GM18868 (cell line): ENCODE results near the gene TRIM15.

ENCODE experiments used
- ATAC-seq: cut with Tn5 transposase; IDR thresholded peaks from one replicate; pipeline ENCODE4 v1.9.1; 2021; ENCODE audit warnings: mild to moderate bottlenecking, moderate library complexity; ENCODE audit not compliant: unreplicated experiment

The TRIM15 gene

GRCh38 chr6:30144811-30145210 is 18.5 kb upstream of the TRIM15 start:
- ATAC-seq = no peak

GRCh38 chr6:30145818-30146217 is 17.5 kb upstream of the TRIM15 start:
- ATAC-seq = no peak

DNA sequence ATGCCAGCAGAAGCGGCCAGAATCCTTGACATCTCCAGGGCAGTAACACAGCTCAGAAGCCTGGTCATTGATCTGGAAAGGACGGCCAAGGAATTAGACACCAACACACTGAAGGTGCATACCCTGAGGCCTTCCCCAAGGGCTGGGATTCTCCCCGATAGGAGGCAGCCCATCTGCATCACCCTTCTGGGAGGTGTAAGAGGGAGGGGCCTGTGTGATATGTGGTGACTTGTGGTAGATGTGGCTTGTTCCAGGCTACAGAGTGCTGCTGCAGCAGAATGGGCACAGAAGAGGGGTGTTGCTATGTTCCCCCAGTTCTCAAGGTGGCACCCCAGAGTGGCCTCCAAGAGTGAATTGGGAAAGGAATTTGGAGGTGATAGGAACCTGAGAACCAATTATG is 16.2 kb upstream of the TRIM15 start:
- no peak for ATAC-seq

DNA sequence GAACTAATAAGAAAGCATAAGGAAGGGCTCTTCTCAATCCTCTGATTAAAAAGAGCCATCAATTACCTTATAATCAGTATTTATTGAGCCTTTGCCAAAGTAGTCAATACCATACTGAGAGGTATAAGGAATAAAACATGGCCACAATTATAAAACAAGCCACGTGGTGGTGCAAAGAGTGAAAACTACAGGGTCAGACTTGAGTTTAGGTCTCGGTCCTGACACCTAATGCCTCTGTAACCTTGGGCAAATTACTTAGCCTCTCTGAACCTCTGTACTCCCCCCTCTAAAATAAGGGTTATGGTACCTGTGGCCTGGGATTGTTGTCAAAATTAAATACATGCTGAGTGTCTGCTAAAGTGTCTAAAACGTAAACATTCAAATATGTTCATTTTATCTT is 14.1 kb upstream of the TRIM15 start:
- no peak for ATAC-seq

DNA sequence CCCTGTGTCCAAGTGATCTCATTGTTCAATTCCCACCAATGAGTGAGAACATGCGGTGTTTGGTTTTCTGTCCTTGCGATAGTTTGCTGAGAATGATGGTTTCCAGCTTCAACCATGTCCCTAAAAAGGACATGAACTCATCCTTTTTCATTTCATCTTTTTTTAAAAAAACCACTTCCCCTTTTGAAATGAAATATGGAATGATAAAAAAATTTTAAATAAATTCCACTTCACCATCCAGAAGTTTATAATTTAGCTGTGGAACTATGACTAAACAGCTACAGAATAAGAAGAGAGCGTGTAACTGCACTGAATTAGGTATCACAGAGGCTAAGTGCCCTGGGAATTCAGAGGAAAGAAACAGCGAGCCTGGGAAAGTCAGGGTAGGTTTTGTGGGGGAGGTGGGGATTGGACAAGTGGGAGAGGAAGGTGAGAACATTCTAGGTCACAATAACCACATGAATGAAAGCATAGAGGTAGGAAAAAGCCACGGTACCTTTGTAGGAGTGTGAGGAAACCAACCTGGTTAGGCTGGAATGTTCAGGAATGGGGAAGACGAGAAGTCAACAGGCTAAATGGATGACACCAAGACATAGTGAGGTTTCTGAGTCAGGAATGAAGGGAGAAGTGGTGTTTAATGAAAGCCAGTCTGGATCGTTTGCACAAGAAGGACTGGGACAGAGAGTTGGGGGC is 13.3 kb upstream of the TRIM15 start:
- ATAC-seq = no peak

DNA sequence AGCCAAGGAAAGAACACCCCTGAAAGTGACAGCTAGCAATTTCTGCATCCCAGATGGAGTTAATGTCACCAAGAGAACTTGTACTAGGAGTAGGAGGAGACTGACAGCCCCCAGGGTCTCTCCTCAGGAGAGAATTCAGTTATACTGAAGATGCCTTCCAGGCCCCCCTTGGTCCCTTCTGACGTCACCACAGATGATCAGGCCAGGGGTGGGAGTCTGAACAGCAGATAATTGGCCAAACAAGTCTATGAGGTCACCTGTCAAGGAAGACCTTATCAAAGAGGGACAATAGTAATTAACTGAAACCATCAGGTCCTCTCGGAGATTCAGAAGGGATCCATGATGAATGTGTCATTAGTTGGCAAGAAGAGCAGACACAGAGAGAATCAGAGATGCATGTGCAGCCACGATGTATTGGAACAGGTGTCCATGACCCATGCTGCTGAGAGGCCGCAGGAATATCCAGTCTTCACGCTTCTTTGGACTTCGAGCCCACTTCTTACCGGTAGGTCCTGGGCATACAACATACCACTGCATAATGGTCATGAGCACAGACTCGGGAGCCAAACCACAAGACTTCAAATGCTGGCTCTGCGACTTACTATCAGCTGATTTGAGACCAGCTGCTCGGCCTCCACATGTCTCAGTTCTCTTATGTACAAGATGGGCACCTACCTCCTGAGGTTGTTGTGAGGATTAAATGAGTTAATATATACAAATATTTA is 12.5 kb upstream of the TRIM15 start:
- no peak for ATAC-seq

DNA sequence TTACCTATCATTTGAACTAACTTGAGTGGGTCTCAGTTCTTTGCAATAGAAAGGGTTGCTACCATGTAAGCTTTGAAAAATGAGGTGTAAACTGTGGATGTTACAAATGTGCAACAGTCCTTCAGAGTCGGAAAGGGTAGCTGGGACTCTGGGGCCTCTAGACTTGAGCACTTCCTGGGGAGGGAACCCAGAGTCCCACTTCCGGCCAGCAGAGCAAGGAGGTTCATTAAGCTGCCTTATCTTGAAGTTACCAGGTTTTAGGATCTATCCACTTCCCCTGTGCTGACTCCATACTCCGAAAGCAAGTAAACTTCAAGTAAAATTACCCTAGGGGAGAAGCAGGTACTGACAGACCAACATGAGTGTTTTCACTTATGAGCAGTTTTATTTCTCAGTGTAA is 11.8 kb upstream of the TRIM15 start:
- ATAC-seq = no peak

DNA sequence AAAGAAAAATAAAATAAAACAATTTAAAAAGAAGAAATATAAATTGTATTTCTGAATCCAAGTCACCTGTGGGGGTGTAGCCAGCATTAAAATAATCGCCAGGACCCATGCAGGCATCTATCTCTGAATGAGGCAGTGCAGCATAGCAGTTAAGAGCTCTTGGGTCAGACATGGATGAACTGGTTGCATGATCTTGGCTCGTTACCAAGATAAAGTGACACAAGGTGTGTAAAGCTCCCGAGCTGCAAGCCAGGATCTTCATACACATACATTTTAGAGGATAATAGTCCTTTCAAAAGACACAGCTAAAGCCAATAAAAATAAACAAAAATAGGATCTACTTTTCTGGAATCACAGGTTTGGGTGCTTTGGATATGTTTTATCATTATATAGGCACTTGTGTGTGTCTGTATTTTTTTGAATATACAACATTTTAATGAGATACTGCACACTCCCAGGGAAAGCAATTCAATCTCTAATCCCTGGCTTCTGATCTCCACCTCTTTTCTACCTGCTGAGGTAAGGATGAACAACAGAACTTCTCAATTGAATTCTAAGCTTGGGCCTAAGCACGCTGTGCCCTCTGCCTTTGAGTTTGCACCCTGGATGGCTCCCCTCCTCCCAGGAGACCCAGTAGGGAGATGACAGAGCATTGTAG is 11.2 kb upstream of the TRIM15 start:
- ATAC-seq = no peak

DNA sequence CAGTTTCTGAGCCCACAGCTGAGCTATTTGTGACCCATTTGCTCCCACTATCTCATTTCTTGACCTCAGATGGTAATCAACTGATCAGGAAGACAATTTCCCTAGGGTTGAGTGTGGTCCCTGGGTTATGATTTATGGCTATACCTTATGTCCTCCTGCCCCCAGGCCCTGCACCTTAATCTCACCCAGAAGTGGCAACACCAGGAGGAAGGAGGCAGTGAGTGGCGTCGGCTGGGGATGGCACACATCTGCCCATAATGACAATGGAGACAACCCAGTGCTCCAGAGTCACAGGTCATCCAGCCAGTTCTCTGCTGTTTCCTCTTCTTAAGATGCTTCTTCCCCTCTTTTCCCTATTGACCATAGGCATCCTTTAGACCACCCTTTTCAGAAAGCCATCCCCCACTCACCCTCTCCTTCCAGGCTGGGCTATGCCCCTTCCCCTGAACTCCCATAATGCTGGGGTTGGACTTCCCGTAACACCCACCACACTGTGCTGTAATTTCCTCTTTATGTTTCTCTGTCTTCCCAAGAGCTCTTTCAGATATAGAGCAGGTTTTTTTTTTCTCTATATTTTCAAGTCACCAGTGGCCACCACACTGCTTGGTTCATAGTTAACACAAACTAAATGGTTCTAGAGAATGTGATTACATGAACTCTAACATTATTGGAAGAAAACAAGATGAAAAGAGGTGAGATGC is 10.3 kb upstream of the TRIM15 start:
- no peak for ATAC-seq

- ATAC-seq = no peak
Measured at GRCh38 chr6:30154061-30154460, 9.3 kb upstream of the TRIM15 start.

- no peak for ATAC-seq
Measured at GRCh38 chr6:30154709-30155519, 8.4 kb upstream of the TRIM15 start.

GRCh38 chr6:30155520-30156261 is 7.7 kb upstream of the TRIM15 start:
- no peak for ATAC-seq

DNA sequence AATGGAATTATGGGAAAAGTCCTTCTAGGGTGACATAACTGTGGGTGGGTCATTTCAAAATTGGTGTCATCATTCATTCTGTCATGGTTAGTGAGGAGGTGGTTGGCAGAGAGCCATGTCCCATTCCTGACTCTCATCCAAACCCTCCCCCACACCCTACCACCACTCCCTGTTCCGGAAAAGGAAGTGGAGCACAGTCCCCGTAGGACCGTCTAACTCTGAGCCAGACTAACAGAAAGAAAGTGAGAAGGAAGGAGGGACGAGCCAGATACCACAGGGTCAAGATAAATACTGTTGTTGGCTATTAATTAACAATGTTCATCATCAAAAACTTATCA is 7.1 kb upstream of the TRIM15 start:
- ATAC-seq = no peak

DNA sequence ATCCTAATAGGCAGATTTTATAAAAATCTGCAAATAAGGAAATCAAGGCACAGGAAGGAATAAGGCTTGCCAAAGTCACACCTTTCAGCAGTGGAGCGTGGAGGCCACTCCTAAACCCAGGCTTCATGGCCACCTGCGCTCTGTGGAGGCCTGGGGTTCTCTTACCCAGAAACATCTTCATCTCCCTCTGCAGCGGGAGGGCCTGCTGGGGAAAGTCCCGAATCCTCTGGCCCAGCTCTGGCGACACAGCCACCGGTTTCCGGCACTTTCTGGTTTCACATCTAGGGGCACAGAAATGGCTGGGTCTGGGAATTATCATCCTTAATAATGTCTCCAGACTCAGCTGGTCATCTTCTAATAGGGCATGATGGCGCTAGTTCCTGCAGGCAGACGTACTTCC is 6.6 kb upstream of the TRIM15 start:
- ATAC-seq = no peak

DNA sequence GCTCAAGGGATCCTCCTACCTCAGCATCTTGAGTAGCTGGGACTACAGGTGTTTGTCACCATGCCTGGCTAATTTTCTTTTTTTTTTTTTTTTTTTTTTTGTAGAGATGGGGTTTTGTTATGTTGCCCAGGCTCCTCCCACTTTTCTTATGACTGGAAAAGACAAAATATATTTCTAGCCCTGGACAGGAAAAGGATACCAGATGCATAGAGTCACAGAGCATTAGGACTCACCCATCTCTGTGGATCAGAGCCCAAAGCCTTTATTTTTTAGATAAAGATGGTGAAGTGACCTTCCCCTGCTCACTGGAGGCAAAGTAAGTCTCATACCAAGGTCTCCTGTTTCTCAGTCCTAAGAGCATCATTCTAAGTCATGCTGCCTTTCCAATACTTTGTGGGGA is 5.8 kb upstream of the TRIM15 start:
- ATAC-seq = no peak

DNA sequence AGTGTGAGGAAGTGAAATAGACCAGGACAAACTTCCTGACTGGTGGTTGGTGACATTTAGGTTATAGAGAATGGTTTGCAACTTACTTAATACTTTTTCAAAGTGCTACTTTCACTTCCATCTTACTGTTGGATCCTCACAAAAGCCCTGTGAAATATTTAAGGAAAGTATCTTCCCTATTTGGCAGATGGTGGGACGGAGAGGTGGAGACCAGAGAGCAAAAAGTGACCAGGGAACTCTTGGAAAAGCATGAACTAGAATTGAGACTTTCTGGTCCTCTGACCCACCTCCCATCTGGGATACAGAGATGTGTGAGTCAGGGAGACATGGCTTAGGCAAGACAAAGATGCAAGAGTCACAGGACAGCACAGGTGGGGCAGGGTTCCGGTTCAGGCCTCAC is 5.3 kb upstream of the TRIM15 start:
- ATAC-seq = no peak

DNA sequence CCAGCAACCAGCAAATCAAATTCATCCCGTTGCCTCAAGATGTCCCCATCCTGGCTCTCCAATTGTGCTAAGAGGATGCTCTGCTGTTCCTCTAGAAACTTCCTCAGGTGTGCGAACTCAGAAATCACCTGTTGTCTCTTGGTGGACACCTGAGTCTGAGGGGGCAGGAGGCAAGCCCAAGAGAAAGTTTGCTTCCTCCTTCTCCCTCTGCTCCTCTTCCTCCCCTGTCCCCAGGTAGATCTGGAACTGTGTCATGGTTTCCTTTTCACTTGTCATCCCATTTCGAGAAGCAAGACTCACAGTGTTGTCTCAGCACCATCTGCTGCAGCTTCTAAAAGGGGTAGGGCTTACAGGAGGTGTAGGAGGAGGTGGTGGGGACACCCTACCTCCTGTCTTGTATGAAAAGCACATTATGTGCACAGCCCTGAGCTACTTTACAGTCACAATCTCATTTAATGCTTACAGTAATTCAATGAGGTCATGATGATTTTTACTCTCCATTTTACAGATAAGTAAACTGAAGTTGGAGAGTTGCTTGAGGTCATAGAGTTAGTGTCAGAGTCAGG is 4.8 kb upstream of the TRIM15 start:
- no peak for ATAC-seq

DNA sequence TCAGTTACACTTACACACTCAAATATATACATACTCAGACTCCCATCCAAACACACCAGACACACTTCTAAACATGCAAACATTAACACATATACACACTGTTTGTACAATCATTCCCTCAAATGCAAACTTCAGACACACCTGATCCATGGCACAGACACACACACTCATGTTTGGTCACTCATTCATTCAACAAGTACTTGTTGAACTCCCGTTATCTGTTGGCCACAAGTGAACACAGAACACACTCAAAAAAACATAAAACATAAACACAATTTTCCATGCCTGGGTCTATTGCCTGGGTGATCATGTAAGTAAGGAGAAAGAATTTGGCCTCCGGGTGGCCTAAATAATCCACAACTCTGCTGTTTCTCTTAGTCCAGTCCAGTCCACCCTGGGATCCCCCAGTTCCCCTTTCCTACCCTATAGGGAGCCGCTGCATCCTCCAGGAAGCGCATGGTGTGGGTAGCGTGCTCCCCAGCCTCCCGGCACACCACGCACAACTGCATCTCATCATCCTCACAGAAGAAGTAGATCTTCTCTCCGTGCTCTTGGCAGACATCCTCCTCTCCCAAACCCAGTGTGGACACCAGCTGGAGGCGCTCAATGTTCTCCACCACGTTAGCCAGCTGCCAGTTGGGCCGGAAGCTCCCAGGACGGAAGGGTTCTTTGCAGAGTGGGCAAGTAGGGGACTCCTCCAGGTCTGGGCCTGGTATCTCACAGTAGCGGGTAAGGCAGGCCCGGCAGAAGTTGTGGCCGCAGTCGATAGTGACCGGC is 3.1 kb upstream of the TRIM15 start:
- no peak for ATAC-seq
